ENCODE results near the gene UBE2E2.

The UBE2E2 gene

GRCh38 chr3:23450806-23451205, 247.7 kb downstream of the UBE2E2 start:
- no peak for DNase-seq

DNA sequence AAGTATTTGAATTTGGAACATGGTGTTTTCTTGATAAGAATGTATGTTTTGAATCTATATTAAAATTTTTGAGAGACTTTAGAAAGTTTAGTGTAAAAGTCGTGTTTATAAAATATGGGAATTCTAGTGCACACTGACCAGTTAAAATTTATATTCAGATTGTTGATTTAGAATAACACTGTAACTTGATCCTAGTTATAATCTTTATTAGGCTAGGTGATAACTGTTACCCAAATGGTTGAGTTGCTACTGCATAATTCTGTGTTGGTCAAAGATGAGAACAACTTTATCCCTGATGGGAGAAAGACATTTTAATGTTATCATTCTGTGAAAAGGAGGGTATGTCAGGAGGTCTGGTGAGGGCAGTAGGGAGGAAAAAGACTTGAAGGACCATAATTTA, 249.3 kb downstream of the UBE2E2 start:
- no peak for DNase-seq

DNA sequence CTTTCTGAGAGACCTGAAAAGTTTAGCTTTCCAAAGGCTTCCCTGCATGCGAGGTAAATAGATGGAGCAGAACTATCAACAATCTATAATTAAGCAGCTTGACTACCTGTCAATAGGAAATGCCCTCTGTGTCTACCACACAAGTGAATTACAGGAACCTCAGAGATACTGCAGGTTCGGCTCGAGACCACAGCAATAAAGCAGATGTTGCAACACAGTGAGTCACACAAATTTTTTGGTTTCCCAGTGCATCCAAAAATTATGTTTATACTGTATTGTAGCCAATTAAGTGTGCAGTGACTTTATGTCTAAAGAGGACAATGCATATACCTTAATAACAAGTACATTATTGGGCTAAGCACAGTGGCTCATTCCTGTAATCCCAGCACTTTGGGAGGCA, 252.0 kb downstream of the UBE2E2 start:
- DNase-seq: no peak

- DNase-seq: no peak
Measured at GRCh38 chr3:23455775-23456174, 252.6 kb downstream of the UBE2E2 start.

- no peak for DNase-seq
Measured at GRCh38 chr3:23457697-23458096, 254.6 kb downstream of the UBE2E2 start.

- DNase-seq: no peak
Measured at GRCh38 chr3:23459465-23459864, 256.3 kb downstream of the UBE2E2 start.

- DNase-seq: no peak
Measured at GRCh38 chr3:23459889-23460546, 256.9 kb downstream of the UBE2E2 start.

DNA sequence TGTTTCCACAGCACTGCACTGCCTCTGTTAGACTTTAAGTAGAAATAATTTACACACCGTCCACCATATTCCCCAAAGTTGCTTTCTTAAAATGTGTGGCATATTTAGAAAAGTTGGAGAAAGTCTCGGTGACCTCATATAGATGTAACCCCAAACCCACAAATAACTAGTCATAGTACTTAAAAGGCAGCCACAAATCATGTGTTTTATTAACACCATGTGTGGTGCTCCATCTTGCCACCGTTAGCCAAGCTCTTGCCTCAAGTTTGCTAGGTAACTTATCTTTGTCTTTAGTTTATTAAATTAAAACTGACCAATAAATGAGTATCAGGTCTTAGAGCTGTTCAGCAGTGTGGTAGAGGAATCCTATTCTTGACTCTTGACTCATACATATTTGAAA, 257.9 kb downstream of the UBE2E2 start:
- no peak for DNase-seq

DNA sequence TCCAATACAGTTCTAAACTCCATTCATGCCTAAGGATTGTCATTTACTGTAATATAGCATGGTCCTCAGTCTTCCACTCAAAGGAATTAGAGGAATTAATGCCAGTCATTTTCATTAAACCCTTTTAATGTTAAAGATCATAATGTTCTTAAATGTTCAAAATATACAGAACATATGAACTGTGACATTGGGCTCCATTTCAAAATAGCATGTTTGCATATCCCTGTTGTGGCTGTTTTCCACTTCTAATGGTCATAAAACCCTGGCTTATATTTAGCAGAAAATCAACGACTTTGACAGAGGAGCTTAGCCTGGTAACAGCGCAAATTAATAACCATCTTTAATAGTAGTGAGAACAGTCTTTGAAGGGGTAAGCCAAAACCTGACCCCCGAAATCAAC, 260.7 kb downstream of the UBE2E2 start:
- DNase-seq: no peak

DNA sequence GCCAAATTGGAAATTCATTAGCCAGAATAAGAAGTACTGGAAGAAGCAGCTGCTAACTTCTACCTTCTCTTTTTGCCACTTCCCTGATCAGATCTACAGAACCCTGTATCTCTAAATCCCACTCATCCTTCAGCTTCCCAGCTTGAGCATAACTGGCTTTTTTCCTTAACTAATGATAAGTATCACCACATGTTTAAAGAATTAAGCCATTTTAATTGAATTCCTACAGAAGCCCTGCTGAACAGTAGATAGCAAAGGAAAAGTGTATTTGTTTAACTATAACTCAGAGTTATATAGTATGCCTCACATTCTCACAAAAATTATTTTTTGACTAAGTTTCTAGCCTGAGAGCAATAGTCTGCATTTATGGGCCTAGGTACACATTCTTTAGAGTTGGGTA, 262.4 kb downstream of the UBE2E2 start:
- no peak for DNase-seq

DNA sequence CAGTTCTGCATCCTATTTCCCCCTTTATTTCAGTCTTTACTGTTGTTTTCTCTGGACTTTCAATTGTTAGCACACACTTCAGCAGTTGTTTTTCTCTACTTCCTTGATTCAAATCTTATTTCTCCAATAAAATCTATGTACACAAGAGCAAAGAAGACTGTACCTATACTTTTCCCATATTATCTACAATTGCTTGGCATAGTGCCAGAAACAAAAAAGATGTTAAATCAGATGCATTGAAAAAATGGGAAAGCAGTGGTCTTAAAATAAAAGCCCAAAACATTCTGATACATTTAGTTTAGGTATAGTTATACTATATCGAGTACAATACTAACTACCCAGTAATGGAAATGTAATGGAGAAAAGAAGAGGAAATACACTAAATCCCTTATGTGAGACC, 265.1 kb downstream of the UBE2E2 start:
- no peak for DNase-seq

DNA sequence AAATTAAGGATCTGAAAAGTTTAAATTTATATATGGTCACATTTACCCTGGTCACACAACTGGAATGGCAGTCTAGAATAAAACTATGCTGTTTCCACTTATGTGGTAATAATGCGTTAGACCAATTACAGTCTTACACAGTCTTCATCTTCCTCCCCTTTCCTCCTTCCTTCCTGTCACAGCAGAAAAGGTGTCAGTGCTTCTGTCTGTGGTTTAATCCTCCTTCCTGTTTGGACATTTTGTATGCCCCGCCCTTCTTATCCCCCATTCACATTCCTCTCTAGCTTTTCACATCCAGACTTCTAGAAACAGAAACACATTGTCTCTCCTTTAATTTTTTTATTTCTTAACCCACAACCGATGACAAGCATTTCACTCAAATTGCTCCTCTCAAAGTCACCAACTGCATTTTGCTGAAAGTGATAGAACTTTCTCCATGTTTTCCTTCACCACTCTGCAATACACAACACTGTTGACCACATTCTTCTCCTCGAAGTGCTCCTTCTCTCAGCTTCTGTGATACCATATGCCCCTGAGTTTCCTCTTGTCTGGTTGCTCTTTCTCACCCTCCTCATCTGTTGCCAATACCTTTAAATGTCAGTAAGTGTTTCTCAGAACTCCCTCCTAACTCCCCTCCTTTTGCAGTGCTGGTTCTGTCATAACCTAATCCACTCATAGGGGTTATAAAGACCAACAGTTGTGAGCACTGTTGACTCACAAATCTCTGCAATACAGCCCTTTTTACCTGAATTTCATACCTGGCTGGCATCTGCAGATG, 271.6 kb downstream of the UBE2E2 start:
- DNase-seq: no peak

DNA sequence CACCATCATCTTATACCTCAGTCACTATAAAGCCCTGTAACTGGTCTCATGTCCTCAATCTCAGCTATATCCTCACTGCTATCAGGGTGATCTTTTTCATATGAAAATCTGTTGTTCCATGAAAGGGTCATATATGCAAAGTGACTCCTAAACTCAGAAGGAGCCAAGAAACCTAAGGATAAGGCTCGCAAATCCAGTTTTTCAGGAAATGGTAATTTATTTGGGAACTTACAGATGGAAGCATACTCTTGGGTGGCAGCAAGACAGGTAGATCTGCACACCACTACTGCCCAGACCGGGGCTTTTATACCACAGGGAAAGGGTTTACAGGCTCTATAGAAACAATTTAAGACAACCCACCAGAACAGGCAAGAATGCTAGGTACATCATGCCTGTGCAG, 272.3 kb downstream of the UBE2E2 start:
- DNase-seq: no peak

- DNase-seq: no peak
Measured at GRCh38 chr3:23479026-23479425, 275.9 kb downstream of the UBE2E2 start.

DNA sequence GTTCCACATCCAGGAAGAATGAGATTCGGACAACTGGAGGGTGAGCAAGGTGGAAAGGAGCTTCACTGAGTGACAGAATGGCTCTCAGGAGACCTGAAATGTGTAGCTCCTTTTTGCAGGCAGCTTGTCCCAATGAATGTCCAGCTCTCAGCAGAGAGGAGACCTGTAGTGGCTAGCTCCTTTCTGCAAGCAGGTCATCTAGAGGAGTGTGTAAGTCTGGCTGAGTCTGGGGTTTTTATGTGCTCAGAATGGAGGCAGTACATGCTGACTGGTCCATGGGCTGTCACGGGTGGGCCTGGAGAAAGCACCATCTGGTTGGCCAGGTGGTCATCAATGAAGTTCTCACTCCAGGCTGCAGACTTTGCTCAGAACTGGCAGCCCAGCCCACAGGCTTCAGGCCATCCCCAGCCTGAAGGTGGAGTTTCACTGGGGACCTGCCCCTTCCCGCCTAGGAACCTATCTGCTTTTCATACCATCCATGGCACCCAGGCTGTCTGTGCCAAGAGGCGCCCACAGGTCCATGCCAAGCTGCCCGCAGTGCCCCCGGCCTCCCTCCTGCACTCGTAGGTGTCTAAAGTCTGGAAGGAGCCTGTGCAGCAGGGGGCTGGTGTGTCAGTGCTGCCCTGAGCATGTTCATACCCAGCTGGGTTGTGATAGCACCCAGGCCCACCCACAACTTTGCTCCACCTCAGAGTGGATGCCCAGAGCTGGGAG, 276.6 kb downstream of the UBE2E2 start:
- no peak for DNase-seq

DNA sequence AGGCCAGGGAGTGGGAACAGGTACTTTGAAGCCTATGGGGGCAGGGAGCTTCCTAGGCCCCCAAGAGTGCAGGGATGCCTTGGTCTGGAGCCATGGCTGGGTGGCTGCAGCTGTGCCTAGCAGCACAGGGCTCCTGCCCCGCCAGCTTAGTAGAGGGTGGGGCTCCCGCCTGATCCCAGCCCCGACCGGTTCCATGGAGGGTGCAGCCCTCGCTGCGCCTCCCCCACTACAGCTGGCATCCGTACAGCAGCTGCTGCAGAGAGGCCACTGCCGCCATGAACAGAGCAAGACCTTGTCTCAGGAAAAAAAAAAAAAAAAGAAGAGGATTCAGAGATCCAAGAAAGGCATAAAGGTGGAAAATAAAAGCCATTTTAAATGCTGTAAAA, 277.2 kb downstream of the UBE2E2 start:
- DNase-seq: no peak

GRCh38 chr3:23481011-23481615, 278.0 kb downstream of the UBE2E2 start:
- no peak for DNase-seq

DNA sequence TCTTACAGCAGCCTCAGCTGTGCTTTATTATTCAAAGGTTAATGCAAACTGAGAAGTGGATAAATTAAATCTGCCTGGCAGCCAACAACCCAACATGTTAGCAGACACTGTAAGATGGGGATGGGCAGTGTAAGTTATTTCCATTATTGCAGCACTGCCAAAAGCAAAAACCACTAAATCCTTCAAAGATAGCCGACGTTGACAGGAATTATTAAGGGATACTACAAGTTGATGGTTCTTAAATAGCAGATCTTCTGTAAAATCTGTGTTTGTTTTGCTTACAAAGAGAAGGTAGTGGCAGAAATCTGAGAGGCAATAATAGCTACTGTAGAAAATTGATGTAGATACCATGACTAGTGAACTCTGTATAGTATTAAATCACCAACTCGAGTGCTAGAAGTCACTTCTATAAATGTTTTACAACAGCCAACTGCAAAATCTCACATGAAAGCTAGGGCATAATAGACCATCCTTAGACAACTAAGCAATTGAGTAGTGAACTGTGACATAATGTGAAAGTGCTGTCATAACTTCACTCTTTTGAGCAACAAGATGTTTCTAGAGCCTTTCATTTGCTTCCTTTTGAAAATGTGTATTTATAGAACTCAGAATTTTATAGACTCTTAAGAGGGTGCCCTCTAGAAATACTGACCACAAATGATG, 278.6 kb downstream of the UBE2E2 start:
- no peak for DNase-seq

GRCh38 chr3:23484386-23484785, 281.3 kb downstream of the UBE2E2 start:
- DNase-seq: no peak

DNA sequence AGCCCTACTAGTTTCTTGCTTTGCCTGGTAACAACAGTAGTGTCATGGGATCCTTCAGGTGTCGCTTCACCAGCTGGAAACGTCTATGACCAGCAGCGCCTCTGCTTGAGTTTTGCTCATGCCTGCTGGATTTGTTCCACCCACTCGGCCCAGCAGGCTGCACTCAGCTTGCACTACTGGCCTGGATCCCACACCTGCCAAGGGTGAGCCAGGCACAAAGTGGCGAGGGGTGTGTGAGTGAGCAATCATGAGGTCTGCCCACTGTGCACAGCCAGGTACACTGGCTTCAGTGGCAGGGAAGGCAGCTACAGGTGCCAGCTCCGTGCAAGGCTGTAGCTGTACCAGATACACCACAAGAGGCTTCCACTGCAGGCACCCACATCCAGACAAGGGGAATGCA, 282.8 kb downstream of the UBE2E2 start:
- no peak for DNase-seq

GRCh38 chr3:23487015-23487414, 283.9 kb downstream of the UBE2E2 start:
- no peak for DNase-seq

- no peak for DNase-seq
Measured at GRCh38 chr3:23488618-23489017, 285.5 kb downstream of the UBE2E2 start.

Data from DMS53 (cell line).